OCI-LY7 (cell line): ENCODE data around the gene XRN1.

Experiments
- EZH2phosphoT487 ChIP-seq: fragments of 200-600 bp; sonication (generic); IDR thresholded peaks from 2 replicates; pipeline ENCODE4 v1.6.1; 2018; ENCODE audit warnings: low read depth, borderline replicate concordance, mild to moderate bottlenecking, mixed run types, antibody characterized with exemption, low read length, moderate library complexity, mixed read lengths
- TF ChIP-seq, protein P1 (sequence below): fragments of 200-600 bp; sonication (generic); conservative IDR thresholded peaks from 2 replicates; pipeline ENCODE4 v1.5.1; 2014; ENCODE audit warnings: mild to moderate bottlenecking, antibody characterized with exemption, low read length, moderate library complexity, mixed read lengths

DNA sequence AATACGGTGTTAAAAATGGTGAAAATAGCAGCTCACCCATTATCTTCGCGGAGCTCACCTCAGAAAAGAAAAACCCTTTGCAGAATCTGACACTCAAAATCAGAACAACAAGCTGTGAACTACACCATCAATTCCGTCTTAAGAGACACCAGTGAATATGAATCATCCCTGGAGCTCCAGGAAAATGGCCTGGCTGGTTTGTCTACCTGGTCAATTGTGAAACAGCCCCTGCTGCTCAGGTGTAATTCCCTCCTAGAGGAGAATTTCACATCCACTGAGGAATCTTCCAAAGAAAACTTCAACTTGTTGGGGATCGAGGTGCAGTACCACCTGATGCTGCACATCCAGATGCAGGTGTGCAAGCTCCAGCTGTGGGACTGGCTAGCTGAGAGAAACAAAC, 3.0 kb upstream of the XRN1 start:
- TF ChIP-seq, protein P1, sequence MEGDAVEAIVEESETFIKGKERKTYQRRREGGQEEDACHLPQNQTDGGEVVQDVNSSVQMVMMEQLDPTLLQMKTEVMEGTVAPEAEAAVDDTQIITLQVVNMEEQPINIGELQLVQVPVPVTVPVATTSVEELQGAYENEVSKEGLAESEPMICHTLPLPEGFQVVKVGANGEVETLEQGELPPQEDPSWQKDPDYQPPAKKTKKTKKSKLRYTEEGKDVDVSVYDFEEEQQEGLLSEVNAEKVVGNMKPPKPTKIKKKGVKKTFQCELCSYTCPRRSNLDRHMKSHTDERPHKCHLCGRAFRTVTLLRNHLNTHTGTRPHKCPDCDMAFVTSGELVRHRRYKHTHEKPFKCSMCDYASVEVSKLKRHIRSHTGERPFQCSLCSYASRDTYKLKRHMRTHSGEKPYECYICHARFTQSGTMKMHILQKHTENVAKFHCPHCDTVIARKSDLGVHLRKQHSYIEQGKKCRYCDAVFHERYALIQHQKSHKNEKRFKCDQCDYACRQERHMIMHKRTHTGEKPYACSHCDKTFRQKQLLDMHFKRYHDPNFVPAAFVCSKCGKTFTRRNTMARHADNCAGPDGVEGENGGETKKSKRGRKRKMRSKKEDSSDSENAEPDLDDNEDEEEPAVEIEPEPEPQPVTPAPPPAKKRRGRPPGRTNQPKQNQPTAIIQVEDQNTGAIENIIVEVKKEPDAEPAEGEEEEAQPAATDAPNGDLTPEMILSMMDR: no peak
- no peak for TF ChIP-seq EZH2phosphoT487
